NCI-H128 (cell line): ENCODE measurements around the gene PKN1.

ENCODE experiments used
- DNase-seq: peaks from one replicate; lab custom pipeline; 2025; ENCODE audit not compliant: unreplicated experiment; lab: John Stamatoyannopoulos, UW

PKN1 gene

GRCh38 chr19:14406645-14407401 lies 26.3 kb upstream of the PKN1 start:
- no peak for DNase-seq

GRCh38 chr19:14407605-14408484 lies 25.3 kb upstream of the PKN1 start:
- no peak for DNase-seq

- DNase-seq = no peak
Observed at GRCh38 chr19:14408491-14409145, 24.5 kb upstream of the PKN1 start.

- DNase-seq = no peak
Observed at GRCh38 chr19:14409146-14410023, 23.7 kb upstream of the PKN1 start.

- DNase-seq = no peak
Observed at GRCh38 chr19:14410091-14411051, 22.7 kb upstream of the PKN1 start.

GRCh38 chr19:14411161-14411937 lies 21.8 kb upstream of the PKN1 start:
- no peak for DNase-seq

- no peak for DNase-seq
Observed at GRCh38 chr19:14411938-14412245, 21.2 kb upstream of the PKN1 start.

GRCh38 chr19:14412324-14412995 lies 20.6 kb upstream of the PKN1 start:
- DNase-seq = no peak

- DNase-seq = no peak
Observed at GRCh38 chr19:14412996-14413692, 20.0 kb upstream of the PKN1 start.

- no peak for DNase-seq
Observed at GRCh38 chr19:14413693-14414181, 19.4 kb upstream of the PKN1 start.

GRCh38 chr19:14414926-14415690 lies 18.0 kb upstream of the PKN1 start:
- no peak for DNase-seq

- no peak for DNase-seq
Observed at GRCh38 chr19:14416817-14417231, 16.3 kb upstream of the PKN1 start.

GRCh38 chr19:14418856-14419105 lies 14.3 kb upstream of the PKN1 start:
- DNase-seq = no peak

- peak; percentile 98 for DNase-seq
Observed at GRCh38 chr19:14419106-14419813, 13.8 kb upstream of the PKN1 start, which contains the start of gene DDX39A. TSS of gene DDX39A (minus strand) at chr19:14419341. CDS start at chr19:14413220, 6,121 bp downstream.

GRCh38 chr19:14425696-14426138 lies 7.4 kb upstream of the PKN1 start:
- DNase-seq = no peak

GRCh38 chr19:14427461-14427860 lies 5.6 kb upstream of the PKN1 start:
- DNase-seq = no peak
